ENCODE measurements around the gene CLEC16A. TPM values are rescaled to one million over a fixed set of nuclear protein-coding genes. Genes with fewer than 3 reads are reported as not detected.

CLEC16A gene
- total RNA-seq, 1 experiment from 2014 or later = 13.1 TPM

GRCh38 chr16:11200592-11200991 lies 256.2 kb downstream of the CLEC16A start:
- no peaks in the 10 kb centered on the region for H3K27me3 ChIP-seq
- H3K4me3 ChIP-seq = no peak overlapping the region
- H3K27ac ChIP-seq = no peak overlapping the region
- H3K9me3 ChIP-seq (replicated peaks) = no peaks in the 10 kb centered on the region
- DNase-seq = no peak
- H3K36me3 ChIP-seq = no peaks in the 10 kb centered on the region
- peaks cover 32% of the 10 kb centered on the region for H3K4me1 ChIP-seq

- DNase-seq = peak; percentile 39 to 44
- peak overlapping the region; percentile 13; the same call in 1 of the 2 replicates for H3K27ac ChIP-seq
- H3K9me3 ChIP-seq (replicated peaks) = no peaks in the 10 kb centered on the region
- H3K27me3 ChIP-seq = no peaks in the 10 kb centered on the region
- H3K4me1 ChIP-seq = peaks cover 43% of the 10 kb centered on the region
- no peaks in the 10 kb centered on the region for H3K36me3 ChIP-seq
- H3K4me3 ChIP-seq = no peak overlapping the region
These were observed 257.3 kb downstream of the CLEC16A start for GRCh38 chr16:11201498-11202259.

- no peaks in the 10 kb centered on the region for H3K36me3 ChIP-seq
- no peaks in the 10 kb centered on the region for H3K9me3 ChIP-seq (replicated peaks)
- H3K4me3 ChIP-seq = no peak overlapping the region
- peak overlapping the region; percentile 13; the same call in 1 of the 2 replicates for H3K27ac ChIP-seq
- no peaks in the 10 kb centered on the region for H3K27me3 ChIP-seq
- DNase-seq = peak in 1 of 2 experiments; percentile 28
- H3K4me1 ChIP-seq = peaks cover 44% of the 10 kb centered on the region
These were observed 258.1 kb downstream of the CLEC16A start for GRCh38 chr16:11202260-11203091.

GRCh38 chr16:11203111-11203623 lies 258.8 kb downstream of the CLEC16A start:
- Histone ChIP-seq H3K4me1 (peaks cover 44% of the 10 kb centered on the region), H3K36me3 (no peaks in the 10 kb centered on the region), H3K4me3 (no peak overlapping the region), H3K27ac (no peak overlapping the region), H3K9me3 (replicated peaks) (no peaks in the 10 kb centered on the region), H3K27me3 (no peaks in the 10 kb centered on the region)
- DNase-seq = no peak

- H3K9me3 ChIP-seq (replicated peaks) = no peaks in the 10 kb centered on the region
- no peaks in the 10 kb centered on the region for H3K27me3 ChIP-seq
- DNase-seq = no peak
- no peak overlapping the region for H3K27ac ChIP-seq
- H3K4me1 ChIP-seq = peaks cover 44% of the 10 kb centered on the region
- H3K4me3 ChIP-seq = no peak overlapping the region
- H3K36me3 ChIP-seq = no peaks in the 10 kb centered on the region
These were observed 260.2 kb downstream of the CLEC16A start for GRCh38 chr16:11204513-11205047.

- Histone ChIP-seq H3K4me1 (peaks cover 44% of the 10 kb centered on the region), H3K4me3 (no peak overlapping the region), H3K27ac (no peak overlapping the region), H3K27me3 (no peaks in the 10 kb centered on the region), H3K9me3 (replicated peaks) (no peaks in the 10 kb centered on the region), H3K36me3 (no peaks in the 10 kb centered on the region)
- no peak for DNase-seq
These were observed 260.8 kb downstream of the CLEC16A start for GRCh38 chr16:11205065-11205699.

GRCh38 chr16:11205754-11206581 lies 261.6 kb downstream of the CLEC16A start:
- H3K27me3 ChIP-seq = no peaks in the 10 kb centered on the region
- H3K36me3 ChIP-seq = no peaks in the 10 kb centered on the region
- peaks cover 38% of the 10 kb centered on the region for H3K4me1 ChIP-seq
- no peaks in the 10 kb centered on the region for H3K9me3 ChIP-seq (replicated peaks)
- no peak overlapping the region for H3K27ac ChIP-seq
- H3K4me3 ChIP-seq = no peak overlapping the region
- DNase-seq = peak; percentile 51 to 66

- Histone ChIP-seq H3K9me3 (replicated peaks) (no peaks in the 10 kb centered on the region), H3K36me3 (no peaks in the 10 kb centered on the region), H3K27ac (no peak overlapping the region), H3K4me3 (no peak overlapping the region), H3K4me1 (peaks cover 27% of the 10 kb centered on the region), H3K27me3 (no peaks in the 10 kb centered on the region)
- DNase-seq = no peak
These were observed 263.3 kb downstream of the CLEC16A start for GRCh38 chr16:11207646-11208045.

- H3K36me3 ChIP-seq = no peaks in the 10 kb centered on the region
- H3K27me3 ChIP-seq = no peaks in the 10 kb centered on the region
- H3K4me1 ChIP-seq = peaks cover 25% of the 10 kb centered on the region
- no peak for DNase-seq
- no peaks in the 10 kb centered on the region for H3K9me3 ChIP-seq (replicated peaks)
- H3K27ac ChIP-seq = no peak overlapping the region
- no peak overlapping the region for H3K4me3 ChIP-seq
These were observed 264.7 kb downstream of the CLEC16A start for GRCh38 chr16:11208916-11209665.

- no peaks in the 10 kb centered on the region for H3K27me3 ChIP-seq
- DNase-seq = no peak
- no peak overlapping the region for H3K4me3 ChIP-seq
- no peaks in the 10 kb centered on the region for H3K9me3 ChIP-seq (replicated peaks)
- peaks cover 22% of the 10 kb centered on the region for H3K4me1 ChIP-seq
- no peaks in the 10 kb centered on the region for H3K36me3 ChIP-seq
- H3K27ac ChIP-seq = no peak overlapping the region
These were observed 265.9 kb downstream of the CLEC16A start for GRCh38 chr16:11210260-11210659.

GRCh38 chr16:11211061-11211976 lies 267.0 kb downstream of the CLEC16A start:
- no peaks in the 10 kb centered on the region for H3K36me3 ChIP-seq
- H3K4me1 ChIP-seq = peaks cover 11% of the 10 kb centered on the region
- DNase-seq = no peak
- H3K9me3 ChIP-seq (replicated peaks) = no peaks in the 10 kb centered on the region
- H3K27me3 ChIP-seq = no peaks in the 10 kb centered on the region
- no peak overlapping the region for H3K4me3 ChIP-seq
- no peak overlapping the region for H3K27ac ChIP-seq

- Histone ChIP-seq H3K36me3 (no peaks in the 10 kb centered on the region), H3K27me3 (no peaks in the 10 kb centered on the region), H3K27ac (no peak overlapping the region), H3K4me1 (peaks cover 6% of the 10 kb centered on the region), H3K4me3 (no peak overlapping the region; the same call in 1 of the 2 replicates), H3K9me3 (replicated peaks) (no peaks in the 10 kb centered on the region)
- DNase-seq = peak; percentile 53 to 62
These were observed 267.8 kb downstream of the CLEC16A start for GRCh38 chr16:11211977-11212797.

Measured in SJCRH30 (cell line).